Measurements from ENCODE around the gene RABGAP1L. TPM values are rescaled to one million over a fixed set of nuclear protein-coding genes. Genes with fewer than 3 reads are reported as not detected.

The RABGAP1L gene
- total RNA-seq, 2 donors from 2014 or later, result 148 to 174 TPM

DNA sequence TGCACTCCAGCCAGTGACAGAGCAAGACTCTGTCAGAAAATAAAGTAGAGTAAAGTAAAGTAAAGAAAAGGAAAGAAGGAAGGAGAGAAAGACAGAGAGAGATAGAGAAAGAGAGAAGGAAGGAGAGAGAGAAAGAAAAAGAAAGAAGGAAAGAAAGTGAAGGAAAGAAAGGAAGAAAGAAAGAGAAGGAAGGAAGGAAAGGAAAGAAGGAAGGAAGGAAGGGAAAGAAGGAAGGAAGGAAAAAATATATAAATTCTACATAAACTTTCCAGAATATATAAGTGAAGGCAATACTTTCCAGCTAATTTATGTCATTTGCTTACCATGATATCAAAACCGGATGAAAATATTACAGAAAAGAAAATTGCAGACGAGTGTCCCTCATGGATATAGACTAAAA lies 216.7 kb downstream of the RABGAP1L start:
- Histone ChIP-seq H3K36me3 (no peaks in the 10 kb centered on the region), H3K4me1 (no peaks in the 10 kb centered on the region), H3K9me3 (no peaks in the 10 kb centered on the region), H3K4me3 (no peak overlapping the region), H3K27ac (no peak overlapping the region), H3K27me3 (no peaks in the 10 kb centered on the region)
- no peak for DNase-seq (ENCODE audit: low spot score)
- TF ChIP-seq, protein P1, sequence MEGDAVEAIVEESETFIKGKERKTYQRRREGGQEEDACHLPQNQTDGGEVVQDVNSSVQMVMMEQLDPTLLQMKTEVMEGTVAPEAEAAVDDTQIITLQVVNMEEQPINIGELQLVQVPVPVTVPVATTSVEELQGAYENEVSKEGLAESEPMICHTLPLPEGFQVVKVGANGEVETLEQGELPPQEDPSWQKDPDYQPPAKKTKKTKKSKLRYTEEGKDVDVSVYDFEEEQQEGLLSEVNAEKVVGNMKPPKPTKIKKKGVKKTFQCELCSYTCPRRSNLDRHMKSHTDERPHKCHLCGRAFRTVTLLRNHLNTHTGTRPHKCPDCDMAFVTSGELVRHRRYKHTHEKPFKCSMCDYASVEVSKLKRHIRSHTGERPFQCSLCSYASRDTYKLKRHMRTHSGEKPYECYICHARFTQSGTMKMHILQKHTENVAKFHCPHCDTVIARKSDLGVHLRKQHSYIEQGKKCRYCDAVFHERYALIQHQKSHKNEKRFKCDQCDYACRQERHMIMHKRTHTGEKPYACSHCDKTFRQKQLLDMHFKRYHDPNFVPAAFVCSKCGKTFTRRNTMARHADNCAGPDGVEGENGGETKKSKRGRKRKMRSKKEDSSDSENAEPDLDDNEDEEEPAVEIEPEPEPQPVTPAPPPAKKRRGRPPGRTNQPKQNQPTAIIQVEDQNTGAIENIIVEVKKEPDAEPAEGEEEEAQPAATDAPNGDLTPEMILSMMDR (IDR thresholded peaks at IDR 0.05), result no peak

DNA sequence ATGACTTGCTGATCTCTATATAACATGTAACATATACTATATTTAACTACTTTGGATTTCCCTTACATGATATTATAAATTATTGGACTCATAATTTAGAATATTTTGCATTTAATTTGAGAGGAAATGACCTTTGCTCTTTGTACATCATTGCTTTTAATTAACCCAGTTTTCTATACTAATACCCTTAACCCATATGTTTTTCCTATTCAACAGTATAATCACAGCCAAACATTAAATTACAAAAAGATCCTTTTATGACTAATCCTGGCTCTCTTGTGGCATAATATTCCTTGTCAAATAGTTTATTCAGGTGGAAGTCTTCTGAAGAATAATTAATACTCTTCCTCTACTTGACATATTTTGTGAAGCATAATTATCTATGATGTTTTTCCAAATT lies 232.4 kb downstream of the RABGAP1L start:
- H3K36me3 ChIP-seq, result no peaks in the 10 kb centered on the region
- no peaks in the 10 kb centered on the region for H3K27me3 ChIP-seq
- no peak overlapping the region for H3K4me3 ChIP-seq
- no peak overlapping the region for H3K27ac ChIP-seq
- peaks cover 0 to 8% of the 10 kb centered on the region in 2 donors for H3K9me3 ChIP-seq
- TF ChIP-seq, protein P1 (IDR thresholded peaks at IDR 0.05), result no peak
- H3K4me1 ChIP-seq, result no peaks in the 10 kb centered on the region
- no peak for DNase-seq (ENCODE audit: low spot score)

DNA sequence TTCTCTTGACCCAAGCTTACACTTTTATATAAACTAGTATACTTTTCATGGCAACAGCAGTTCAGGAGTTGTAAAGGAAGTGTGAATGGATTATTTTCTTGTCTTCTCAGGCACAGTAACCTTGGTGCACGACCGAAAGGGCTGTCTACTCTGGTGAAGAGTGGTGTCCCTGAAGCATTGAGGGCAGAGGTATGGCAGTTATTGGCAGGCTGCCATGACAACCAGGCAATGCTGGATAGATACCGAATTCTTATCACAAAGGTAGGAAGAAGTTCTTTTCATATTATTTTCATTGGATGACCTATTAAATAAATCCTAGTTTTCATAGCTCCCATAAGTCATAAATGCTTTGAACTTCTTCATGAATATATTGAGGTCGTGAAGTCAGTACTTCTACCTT lies 234.6 kb downstream of the RABGAP1L start:
- Histone ChIP-seq H3K27me3 (no peaks in the 10 kb centered on the region), H3K9me3 (peaks cover 0 to 8% of the 10 kb centered on the region in 2 donors)
- TF ChIP-seq, protein P1 (IDR thresholded peaks at IDR 0.05), result no peak

DNA sequence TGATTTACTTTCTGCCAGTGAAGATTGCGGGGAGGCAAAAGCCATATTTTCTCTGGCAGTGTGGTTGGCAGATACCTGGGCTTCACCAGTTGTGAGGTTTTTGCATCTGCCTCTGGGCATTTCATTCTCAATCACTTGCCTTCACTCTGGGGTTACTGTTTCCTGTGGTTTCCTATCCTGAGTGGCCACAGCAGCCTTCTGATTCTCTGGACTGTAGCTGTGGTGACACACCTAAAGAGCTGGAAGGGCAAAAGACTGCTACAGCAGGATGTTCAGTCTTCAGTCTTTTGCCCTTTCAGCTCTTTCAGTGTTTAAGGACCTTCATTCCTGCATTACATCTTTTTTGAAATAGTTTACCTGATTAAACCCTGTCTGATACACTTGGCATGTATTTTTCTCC lies 237.9 kb downstream of the RABGAP1L start:
- no peaks in the 10 kb centered on the region for H3K36me3 ChIP-seq
- no peaks in the 10 kb centered on the region for H3K27me3 ChIP-seq
- no peaks in the 10 kb centered on the region for H3K4me1 ChIP-seq
- TF ChIP-seq, protein P1 (IDR thresholded peaks at IDR 0.05), result no peak
- DNase-seq (ENCODE audit: low spot score), result no peak
- no peak overlapping the region for H3K4me3 ChIP-seq
- peaks cover 0 to 8% of the 10 kb centered on the region in 2 donors for H3K9me3 ChIP-seq
- no peak overlapping the region for H3K27ac ChIP-seq

More for the DNA sequence above, 234.6 kb downstream of the RABGAP1L start:
- Histone ChIP-seq H3K4me1 (no peaks in the 10 kb centered on the region), H3K27ac (no peak overlapping the region), H3K4me3 (no peak overlapping the region), H3K36me3 (no peaks in the 10 kb centered on the region)
- no peak for DNase-seq (ENCODE audit: low spot score)

DNA sequence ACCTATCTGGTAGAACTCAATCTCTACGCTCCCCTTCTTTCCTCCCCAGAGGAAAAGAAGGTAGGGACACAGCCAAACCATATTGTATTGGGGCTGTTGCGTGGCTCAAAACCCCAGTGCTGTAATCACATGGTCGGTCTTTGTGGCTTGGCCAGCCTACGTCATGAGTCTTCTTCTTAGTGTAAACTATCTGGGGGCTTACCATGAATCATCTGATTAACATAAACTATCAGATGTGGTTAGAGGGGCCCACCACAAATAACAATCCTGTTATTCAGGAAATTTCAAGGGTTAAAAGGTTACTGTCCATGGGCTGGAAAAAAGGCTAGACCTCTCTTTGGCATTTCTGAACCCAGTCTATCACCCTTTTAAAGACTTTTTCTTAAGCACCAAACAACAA lies 238.9 kb downstream of the RABGAP1L start:
- H3K27ac ChIP-seq, result no peak overlapping the region

DNA sequence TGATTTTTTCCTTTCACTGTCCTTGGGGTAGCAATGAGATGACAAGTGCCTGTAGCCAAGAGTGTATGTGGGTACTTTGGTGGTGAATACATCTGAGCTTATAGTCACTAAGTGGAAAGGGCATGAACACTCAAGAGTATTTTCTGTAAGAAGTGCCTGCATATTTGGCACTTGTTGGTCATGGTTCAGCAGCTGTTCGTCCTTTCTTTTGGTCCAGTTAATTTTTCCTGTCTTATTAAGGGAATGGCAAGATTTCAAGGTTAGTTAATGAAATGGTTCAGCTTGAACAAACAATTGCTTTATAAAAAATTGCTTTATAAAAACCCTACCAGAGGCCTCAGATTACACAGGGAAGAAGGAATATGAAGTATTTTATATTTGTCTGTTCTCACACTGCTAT lies 239.9 kb downstream of the RABGAP1L start:
- DNase-seq (ENCODE audit: low spot score), result no peak
- Histone ChIP-seq H3K4me1 (no peaks in the 10 kb centered on the region), H3K27ac (no peak overlapping the region), H3K4me3 (no peak overlapping the region), H3K36me3 (no peaks in the 10 kb centered on the region), H3K27me3 (no peaks in the 10 kb centered on the region), H3K9me3 (peaks cover 0 to 3% of the 10 kb centered on the region in 2 donors)
- TF ChIP-seq, protein P1 (IDR thresholded peaks at IDR 0.05), result no peak

More for the DNA sequence above, 238.9 kb downstream of the RABGAP1L start:
- no peak overlapping the region for H3K4me3 ChIP-seq
- no peak for DNase-seq (ENCODE audit: low spot score)
- TF ChIP-seq, protein P1 (IDR thresholded peaks at IDR 0.05), result no peak
- H3K27me3 ChIP-seq, result no peaks in the 10 kb centered on the region
- peaks cover 0 to 8% of the 10 kb centered on the region in 2 donors for H3K9me3 ChIP-seq
- no peaks in the 10 kb centered on the region for H3K4me1 ChIP-seq
- H3K36me3 ChIP-seq, result no peaks in the 10 kb centered on the region
